HEK293 (cell line): ENCODE data around the gene PTHLH.

Experiments
- CTCF ChIA-PET: fragments of 350-600 bp; formaldehyde crosslinking; extraction: SDS; loops from one replicate; lab custom pipeline; 2021; ENCODE audit warnings: antibody characterized with exemption; lab: Yijun Ruan, JAX
- POLR2A ChIA-PET: fragments of 300-600 bp; formaldehyde crosslinking; extraction: SDS; loops from one replicate; lab custom pipeline; 2020; ENCODE audit warnings: antibody characterized with exemption, inconsistent platforms; lab: Yijun Ruan, JAX
- H3K27ac ChIP-seq: fragments of 200-500 bp; sonication (Bioruptor generic); 2 replicates; pipeline ENCODE4 v1.5.1; 2014; ENCODE audit warnings: low read depth, low read length, control low read depth, inconsistent platforms; ENCODE audit errors: extremely low read depth
- H3K36me3 ChIP-seq, 2 experiments: fragments of 200-500 bp in 1 of 2; sonication (Bioruptor generic) in 1 of 2; 1 replicate in 1 of 2; 2 replicates in 1 of 2; pipeline ENCODE4 v1.5.1; 2014 to 2017; ENCODE audit warnings: inconsistent platforms in 2 of 2, low read length in 2 of 2; ENCODE audit not compliant: control insufficient read depth in 2 of 2, insufficient read depth in 1 of 2
- H3K4me1 ChIP-seq: fragments of 200-500 bp; sonication (Bioruptor generic); 2 replicates; pipeline ENCODE4 v1.5.1; 2014; ENCODE audit warnings: mild to moderate bottlenecking, low read length, inconsistent platforms; ENCODE audit not compliant: control insufficient read depth, insufficient read depth
- H3K4me3 ChIP-seq: 2 replicates; pipeline ENCODE4 v1.5.1; 2011; ENCODE audit warnings: low read depth, mild to moderate bottlenecking, control low read depth, low read length, moderate library complexity
- H3K9me3 ChIP-seq: fragments of 200-500 bp; sonication (Bioruptor generic); 2 replicates; pipeline ENCODE4 v1.5.1; 2014; ENCODE audit warnings: low read depth, low read length, inconsistent platforms; ENCODE audit not compliant: control insufficient read depth, insufficient read depth
- BCL6B ChIP-seq: fragments of 450-650 bp; formaldehyde crosslinking; IDR thresholded peaks from 2 replicates; pipeline ENCODE4 v1.5.1; 2017; ENCODE audit warnings: missing biosample characterization, missing genetic modification characterization
- EGR2 ChIP-seq: fragments of 450-650 bp; formaldehyde crosslinking; IDR thresholded peaks from 2 replicates; pipeline ENCODE4 v1.5.1; 2016; ENCODE audit warnings: low read depth, missing biosample characterization, missing genetic modification characterization
- GLI2 ChIP-seq: fragments of 450-650 bp; formaldehyde crosslinking; IDR thresholded peaks from 2 replicates; pipeline ENCODE4; 2017; ENCODE audit warnings: missing biosample characterization, missing genetic modification characterization, low read depth, borderline replicate concordance
- GLIS2 ChIP-seq: fragments of 450-650 bp; formaldehyde crosslinking; IDR thresholded peaks from 2 replicates; pipeline ENCODE4 v1.5.1; 2016; ENCODE audit warnings: missing biosample characterization, missing genetic modification characterization
- HOXD13 ChIP-seq: sonication (generic); formaldehyde crosslinking; IDR thresholded peaks from 2 replicates; pipeline ENCODE4 v1.8.0; 2022; ENCODE audit warnings: missing genetic modification reagents, borderline replicate concordance
- KLF1 ChIP-seq: fragments of 450-650 bp; formaldehyde crosslinking; IDR thresholded peaks from 2 replicates; pipeline ENCODE4 v1.5.1; 2016; ENCODE audit warnings: missing biosample characterization, missing genetic modification characterization
- KLF16 ChIP-seq: fragments of 450-650 bp; formaldehyde crosslinking; IDR thresholded peaks from 2 replicates; pipeline ENCODE4 v1.5.1; 2017; ENCODE audit warnings: missing biosample characterization, missing genetic modification characterization
- SP3 ChIP-seq: fragments of 450-650 bp; formaldehyde crosslinking; IDR thresholded peaks from 2 replicates; pipeline ENCODE4 v1.5.1; 2016; ENCODE audit warnings: missing biosample characterization, missing genetic modification characterization
- TSHZ1 ChIP-seq: fragments of 450-650 bp; formaldehyde crosslinking; IDR thresholded peaks from 2 replicates; pipeline ENCODE4 v1.5.1; 2016; ENCODE audit warnings: missing biosample characterization, missing genetic modification characterization, borderline replicate concordance
- WT1 ChIP-seq: fragments of 450-650 bp; formaldehyde crosslinking; IDR thresholded peaks from 2 replicates; pipeline ENCODE4 v1.5.1; 2016; ENCODE audit warnings: missing biosample characterization, missing genetic modification characterization
- ZBTB17 ChIP-seq: fragments of 450-650 bp; formaldehyde crosslinking; IDR thresholded peaks from 2 replicates; pipeline ENCODE4 v1.5.1; 2016; ENCODE audit warnings: missing biosample characterization, missing genetic modification characterization
- ZFHX2 ChIP-seq: fragments of 450-650 bp; formaldehyde crosslinking; conservative IDR thresholded peaks from 2 replicates; pipeline ENCODE4 v1.5.1; 2016; ENCODE audit warnings: missing biosample characterization, missing genetic modification characterization
- ZNF133 ChIP-seq: fragments of 450-650 bp; formaldehyde crosslinking; IDR thresholded peaks from 2 replicates; pipeline ENCODE4 v1.5.1; 2016; ENCODE audit warnings: missing biosample characterization, missing genetic modification characterization
- ZNF211 ChIP-seq: fragments of 450-650 bp; formaldehyde crosslinking; IDR thresholded peaks from 2 replicates; pipeline ENCODE4 v1.5.1; 2016; ENCODE audit warnings: low read depth, missing biosample characterization, missing genetic modification characterization
- ZNF214 ChIP-seq: fragments of 450-650 bp; formaldehyde crosslinking; IDR thresholded peaks from 2 replicates; pipeline ENCODE4 v1.5.1; 2017; ENCODE audit warnings: missing biosample characterization, mild to moderate bottlenecking, missing genetic modification characterization, borderline replicate concordance
- ZNF223 ChIP-seq: fragments of 450-650 bp; formaldehyde crosslinking; IDR thresholded peaks from 2 replicates; pipeline ENCODE4 v1.5.1; 2016; ENCODE audit warnings: missing biosample characterization, missing genetic modification characterization
- ZNF248 ChIP-seq: fragments of 450-650 bp; formaldehyde crosslinking; IDR thresholded peaks from 2 replicates; pipeline ENCODE4 v1.5.1; 2017; ENCODE audit warnings: missing biosample characterization, missing genetic modification characterization
- ZNF341 ChIP-seq: fragments of 450-650 bp; formaldehyde crosslinking; IDR thresholded peaks from 2 replicates; pipeline ENCODE4; 2016; ENCODE audit warnings: low read depth, missing biosample characterization, missing genetic modification characterization
- ZNF362 ChIP-seq: fragments of 450-650 bp; formaldehyde crosslinking; IDR thresholded peaks from 2 replicates; pipeline ENCODE4 v1.5.1; 2016; ENCODE audit warnings: missing biosample characterization, missing genetic modification characterization
- ZNF404 ChIP-seq: fragments of 450-650 bp; formaldehyde crosslinking; IDR thresholded peaks from 2 replicates; pipeline ENCODE4 v1.5.1; 2017; ENCODE audit warnings: missing biosample characterization, missing genetic modification characterization
- ZNF501 ChIP-seq: fragments of 450-650 bp; formaldehyde crosslinking; IDR thresholded peaks from 2 replicates; pipeline ENCODE4 v1.5.1; 2016; ENCODE audit warnings: missing biosample characterization, missing genetic modification characterization
- ZNF560 ChIP-seq: fragments of 450-650 bp; formaldehyde crosslinking; IDR thresholded peaks from 2 replicates; pipeline ENCODE4 v1.5.1; 2017; ENCODE audit warnings: missing biosample characterization, missing genetic modification characterization, borderline replicate concordance
- ZNF585B ChIP-seq: fragments of 450-650 bp; formaldehyde crosslinking; IDR thresholded peaks from 2 replicates; pipeline ENCODE4 v1.5.1; 2016; ENCODE audit warnings: missing biosample characterization, missing genetic modification characterization
- ZNF654 ChIP-seq: fragments of 450-650 bp; formaldehyde crosslinking; IDR thresholded peaks from 2 replicates; pipeline ENCODE4 v1.5.1; 2016; ENCODE audit warnings: low read depth, missing biosample characterization, missing genetic modification characterization
- ZNF664 ChIP-seq: fragments of 450-650 bp; formaldehyde crosslinking; IDR thresholded peaks from 2 replicates; pipeline ENCODE4 v1.5.1; 2016; ENCODE audit warnings: missing biosample characterization, missing genetic modification characterization
- ZSCAN5A ChIP-seq: fragments of 450-650 bp; formaldehyde crosslinking; IDR thresholded peaks from 2 replicates; pipeline ENCODE4 v1.5.1; 2016; ENCODE audit warnings: missing biosample characterization, missing genetic modification characterization

Gene PTHLH

GRCh38 chr12:27936196-27936595 lies 36.3 kb downstream of the PTHLH start (continued):
- TF ChIP-seq TSHZ1: no peak
- no peak for TF ChIP-seq ZNF211 (tag by site-specific recombination)
- TF ChIP-seq SP3: no peak
- TF ChIP-seq ZNF248: no peak
- TF ChIP-seq EGR2: no peak
- TF ChIP-seq ZNF214 (tag by site-specific recombination): no peak

- CTCF ChIA-PET: no interaction called here
These were observed 38.3 kb downstream of the PTHLH start for GRCh38 chr12:27934276-27934675.

GRCh38 chr12:27931390-27931789 lies 41.1 kb downstream of the PTHLH start:
- H3K27ac ChIP-seq: no peak overlapping the region
- no peaks in the 10 kb centered on the region for H3K36me3 ChIP-seq
- no peaks in the 10 kb centered on the region for H3K4me1 ChIP-seq
- H3K4me3 ChIP-seq: no peak overlapping the region
- no peak for TF ChIP-seq ZNF362 (tag by site-specific recombination)
- no peak for TF ChIP-seq ZNF223 (tag by site-specific recombination)
- TF ChIP-seq ZFHX2 (tag by site-specific recombination): no peak
- TF ChIP-seq SP3: no peak
- no peak for TF ChIP-seq ZBTB17 (tag by site-specific recombination)
- no peak for TF ChIP-seq ZNF341 (tag by site-specific recombination)
- ChIA-PET CTCF (no interaction called here), POLR2A (no interaction called here)
- H3K9me3 ChIP-seq: no peaks in the 10 kb centered on the region

More at GRCh38 chr12:27934276-27934675, 38.3 kb downstream of the PTHLH start:
- POLR2A ChIA-PET: no interaction called here
- no peak for TF ChIP-seq KLF1 (tag by site-specific recombination)
- no peak for TF ChIP-seq ZNF404 (tag by site-specific recombination)
- no peak for TF ChIP-seq GLIS2 (tag by site-specific recombination)
- TF ChIP-seq BCL6B (tag by site-specific recombination): no peak
- TF ChIP-seq WT1 (tag by site-specific recombination): no peak
- no peaks in the 10 kb centered on the region for H3K36me3 ChIP-seq
- no peak overlapping the region for H3K27ac ChIP-seq
- no peak overlapping the region for H3K4me3 ChIP-seq
- no peaks in the 10 kb centered on the region for H3K4me1 ChIP-seq
- H3K9me3 ChIP-seq: no peaks in the 10 kb centered on the region

GRCh38 chr12:27927347-27927746 lies 45.2 kb downstream of the PTHLH start:
- ChIA-PET CTCF (interaction anchor here (1.6 kb wide), 1 partner anchor 12 kb away, joined by 5 read pairs; no protein-coding TSS in a partner anchor), POLR2A (no interaction called here)
- Histone ChIP-seq H3K4me1 (no peaks in the 10 kb centered on the region), H3K9me3 (no peaks in the 10 kb centered on the region), H3K4me3 (no peak overlapping the region), H3K36me3 (no peaks in the 10 kb centered on the region), H3K27ac (no peak overlapping the region)
- TF ChIP-seq HOXD13 (CRISPR knock-in tag): no peak
- TF ChIP-seq ZSCAN5A (tag by site-specific recombination): no peak
- no peak for TF ChIP-seq ZNF654 (tag by site-specific recombination)
- no peak for TF ChIP-seq ZNF664 (tag by site-specific recombination)
- no peak for TF ChIP-seq ZNF211 (tag by site-specific recombination)
- TF ChIP-seq ZNF585B (tag by site-specific recombination): no peak
- TF ChIP-seq ZNF501: no peak
- no peak for TF ChIP-seq GLI2
- TF ChIP-seq ZNF133 (tag by site-specific recombination): no peak
- no peak for TF ChIP-seq ZNF560
- no peak for TF ChIP-seq KLF16
